ENCODE data around the gene GRM8. TPM values are rescaled to one million over a fixed set of nuclear protein-coding genes. Genes with fewer than 3 reads are reported as not detected.

The GRM8 gene
- total RNA-seq, 1 experiment from 2014 or later: not detected

- no peaks in the 10 kb centered on the region for H3K27me3 ChIP-seq (ENCODE audit: control insufficient read depth, insufficient read depth, low read length)
- ChIA-PET CTCF (no interaction called here), POLR2A (no interaction called here)
- H3K36me3 ChIP-seq (ENCODE audit: control insufficient read depth, insufficient read depth, low read length): no peaks in the 10 kb centered on the region
- no peak overlapping the region for H3K4me3 ChIP-seq (ENCODE audit: low read depth in 2 of 2, low read length in 2 of 2)
- in situ Hi-C loops (cut with HindIII; ENCODE audit: low pct_unique_long_range_greater_than_20kb, low sequenced_read_pairs) (no loop called here), intact Hi-C loops (cut with micrococcal nuclease; ENCODE audit: unreplicated experiment) (no loop called here)
- BruUV-seq (replicated peaks): no TSS peak
- ATAC-seq (no peak), DNase-seq (ENCODE audit: low read depth, low spot score) (no peak)
- H3K27ac ChIP-seq (ENCODE audit: low read length): no peak overlapping the region
- no peaks in the 10 kb centered on the region; the same call in 1 of the 2 replicates for H3K4me1 ChIP-seq (ENCODE audit: control insufficient read depth, insufficient read depth, low read length)
- TF ChIP-seq CTCF (IDR thresholded peaks at IDR 0.05) (no peak), SIN3A (IDR thresholded peaks at IDR 0.05; ENCODE audit: borderline replicate concordance, insufficient read depth, low read depth, low read length) (no peak), POLR2AphosphoS5 (IDR thresholded peaks at IDR 0.05; ENCODE audit: low read depth, low read length) (no peak), REST (IDR thresholded peaks at IDR 0.05; ENCODE audit: insufficient read depth in 1 of 2, low read depth in 2 of 2, low read length in 1 of 2) (no peak), TCF7L2 (IDR thresholded peaks at IDR 0.05; ENCODE audit: low read depth, low read length) (no peak)
- H3K9me3 ChIP-seq (ENCODE audit: control insufficient read depth, insufficient read depth, low read depth, low read length): no peaks in the 10 kb centered on the region
Measured at GRCh38 chr7:126403040-126403439, 849.7 kb downstream of the GRM8 start.

DNA sequence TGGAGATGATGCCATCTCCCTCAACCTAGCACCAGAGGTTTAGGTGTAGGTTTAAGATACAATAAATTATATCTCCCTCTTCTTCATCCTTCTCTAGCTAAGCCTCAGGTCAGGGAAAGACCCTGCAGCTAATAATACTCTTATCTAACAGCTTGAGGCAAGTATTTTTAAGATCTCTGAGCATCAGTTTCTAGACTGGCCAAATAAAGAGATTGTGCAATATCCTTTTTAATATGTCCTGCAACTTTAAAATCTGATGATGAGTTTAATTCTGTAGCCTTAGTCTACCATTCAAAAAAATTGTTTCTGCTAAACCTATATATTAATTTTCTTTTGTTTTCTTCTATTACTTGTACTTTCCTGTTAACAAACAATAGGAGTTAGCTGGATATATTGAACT, 850.8 kb downstream of the GRM8 start:
- ATAC-seq: no peak
- Histone ChIP-seq H3K4me1 (ENCODE audit: control insufficient read depth, insufficient read depth, low read length) (no peaks in the 10 kb centered on the region; the same call in 1 of the 2 replicates), H3K4me3 (ENCODE audit: low read depth in 2 of 2, low read length in 2 of 2) (no peak overlapping the region), H3K27ac (ENCODE audit: low read length) (no peak overlapping the region), H3K9me3 (ENCODE audit: control insufficient read depth, insufficient read depth, low read depth, low read length) (no peaks in the 10 kb centered on the region), H3K36me3 (ENCODE audit: control insufficient read depth, insufficient read depth, low read length) (no peaks in the 10 kb centered on the region), H3K27me3 (ENCODE audit: control insufficient read depth, insufficient read depth, low read length) (no peaks in the 10 kb centered on the region)
- BruUV-seq (replicated peaks): no TSS peak
- TF ChIP-seq POLR2AphosphoS5 (IDR thresholded peaks at IDR 0.05; ENCODE audit: low read depth, low read length): no peak
- no peak for TF ChIP-seq SIN3A (IDR thresholded peaks at IDR 0.05; ENCODE audit: borderline replicate concordance, insufficient read depth, low read depth, low read length)
- TF ChIP-seq TCF7L2 (IDR thresholded peaks at IDR 0.05; ENCODE audit: low read depth, low read length): no peak
- no peak for TF ChIP-seq REST (IDR thresholded peaks at IDR 0.05; ENCODE audit: insufficient read depth in 1 of 2, low read depth in 2 of 2, low read length in 1 of 2)
- no peak for TF ChIP-seq CTCF (IDR thresholded peaks at IDR 0.05)
- no peak for DNase-seq (ENCODE audit: low read depth, low spot score)
- intact Hi-C loops (cut with micrococcal nuclease; ENCODE audit: unreplicated experiment) (no loop called here), in situ Hi-C loops (cut with HindIII; ENCODE audit: low pct_unique_long_range_greater_than_20kb, low sequenced_read_pairs) (no loop called here)
- ChIA-PET POLR2A (no interaction called here), CTCF (no interaction called here)
